SK-N-SH (cell line): ENCODE data around the gene ADCY5. TPM values are rescaled to one million over a fixed set of nuclear protein-coding genes. Genes with fewer than 3 reads are reported as not detected.

ENCODE experiments used
- CTCF ChIA-PET: fragments of 300-600, 350-600 bp; formaldehyde crosslinking; extraction: SDS; loops from one replicate; lab custom pipeline; 2021; lab: Yijun Ruan, JAX
- POLR2A ChIA-PET: fragments of 350-600 bp; sonication (Branson Sonifier 250); formaldehyde crosslinking; extraction: SDS; loops from one replicate; lab custom pipeline; 2020; ENCODE audit warnings: antibody characterized with exemption, inconsistent platforms; lab: Yijun Ruan, JAX
- DNase-seq: peaks from one replicate; pipeline ENCODE4 v3.0.0; 2012
- H2AFZ ChIP-seq: fragments of 200-600 bp; sonication (generic); 2 replicates; pipeline ENCODE4 v1.8.1; 2016; ENCODE audit warnings: antibody characterized with exemption, mild to moderate bottlenecking, low read depth
- H3F3A ChIP-seq: fragments of 200-600 bp; sonication (generic); replicated peaks from 2 replicates; pipeline ENCODE3; 2016; ENCODE audit warnings: antibody characterized with exemption, mild to moderate bottlenecking; ENCODE audit not compliant: insufficient read depth
- H3K27ac ChIP-seq, 2 experiments: fragments of 200-500 bp in 1 of 2; fragments of 200-600 bp in 1 of 2; sonication (Bioruptor generic) in 1 of 2; sonication (generic), shearing (Covaris generic) in 1 of 2; 2 replicates each; pipeline versions ENCODE4 v1.5.1 to v1.6.1; 2014 to 2016; ENCODE audit warnings: low read depth in 2 of 2, inconsistent platforms in 1 of 2, low read length in 1 of 2, mild to moderate bottlenecking in 1 of 2, mixed read lengths in 1 of 2
- H3K27me3 ChIP-seq: fragments of 200-600 bp; sonication (generic), shearing (Covaris generic); 2 replicates; pipeline ENCODE4 v1.6.1; 2016; ENCODE audit warnings: mixed run types; ENCODE audit not compliant: insufficient read depth
- H3K36me3 ChIP-seq, 2 experiments: fragments of 200-500 bp in 1 of 2; fragments of 200-600 bp in 1 of 2; sonication (Bioruptor generic) in 1 of 2; sonication (generic) in 1 of 2; replicated peaks in 1 of 2; 2 replicates each; pipeline versions ENCODE3 to v1.5.1; 2014 to 2016; ENCODE audit warnings: low read length in 1 of 2, mild to moderate bottlenecking in 1 of 2; ENCODE audit not compliant: insufficient read depth in 2 of 2, control insufficient read depth in 1 of 2
- H3K4me1 ChIP-seq, 2 experiments: fragments of 200-500 bp in 1 of 2; fragments of 200-600 bp in 1 of 2; sonication (Bioruptor generic) in 1 of 2; sonication (generic), shearing (Covaris generic) in 1 of 2; 2 replicates each; pipeline versions ENCODE4 v1.5.1 to v1.6.1; 2014 to 2016; ENCODE audit warnings: low read depth in 1 of 2, low read length in 1 of 2, mixed run types in 1 of 2; ENCODE audit not compliant: insufficient read depth in 2 of 2, control insufficient read depth in 1 of 2
- H3K4me2 ChIP-seq: fragments of 200-600 bp; sonication (generic), shearing (Covaris generic); 2 replicates; pipeline ENCODE4 v1.6.1; 2017; ENCODE audit warnings: mixed run types
- H3K4me3 ChIP-seq, 2 experiments: fragments of 200-500 bp in 1 of 2; fragments of 200-600 bp in 1 of 2; sonication (Bioruptor generic) in 1 of 2; sonication (generic), shearing (Covaris generic) in 1 of 2; 2 replicates each; pipeline versions ENCODE4 v1.5.1 to v1.8.1; 2014 to 2016; ENCODE audit warnings: low read depth in 2 of 2, inconsistent platforms in 1 of 2, low read length in 1 of 2, mild to moderate bottlenecking in 1 of 2, mixed read lengths in 1 of 2, moderate library complexity in 1 of 2
- H3K79me2 ChIP-seq: fragments of 200-600 bp; sonication (generic); 2 replicates; pipeline ENCODE4 v1.8.1; 2017; ENCODE audit warnings: mild to moderate bottlenecking; ENCODE audit not compliant: insufficient read depth
- H3K9ac ChIP-seq: fragments of 200-600 bp; sonication (generic); 2 replicates; pipeline ENCODE4 v1.6.1; 2017; ENCODE audit warnings: mixed run types
- H3K9me2 ChIP-seq: fragments of 200-600 bp; sonication (generic); 2 replicates; pipeline ENCODE4 v1.6.1; 2017; ENCODE audit warnings: mixed run types
- H3K9me3 ChIP-seq: fragments of 200-600 bp; sonication (generic); 2 replicates; pipeline ENCODE4 v1.6.1; 2017; ENCODE audit warnings: mixed run types, mild to moderate bottlenecking, moderate library complexity
- H4K20me1 ChIP-seq: fragments of 200-600 bp; sonication (generic); 2 replicates; pipeline ENCODE4 v1.6.1; 2017; ENCODE audit warnings: mild to moderate bottlenecking, mixed run types; ENCODE audit not compliant: insufficient read depth
- EZH2phosphoT487 ChIP-seq: fragments of 200-600 bp; sonication (generic); IDR thresholded peaks from 2 replicates; pipeline ENCODE4 v1.6.1; 2017; ENCODE audit warnings: low read depth, mixed run types, mild to moderate bottlenecking, antibody characterized with exemption, moderate library complexity, borderline replicate concordance
- FOSL2 ChIP-seq: IDR thresholded peaks from 2 replicates; pipeline ENCODE4 v1.4.0; 2012; ENCODE audit warnings: low read depth, mild to moderate bottlenecking, moderate library complexity, borderline replicate concordance
- FOXJ3 ChIP-seq: sonication (generic); formaldehyde crosslinking; IDR thresholded peaks from 2 replicates; pipeline ENCODE4 v1.5.1; 2020; ENCODE audit warnings: mild to moderate bottlenecking, missing genetic modification reagents
- GATA2 ChIP-seq: sonication (generic); formaldehyde crosslinking; IDR thresholded peaks from 2 replicates; pipeline ENCODE4 v1.5.0; 2020; ENCODE audit warnings: mild to moderate bottlenecking, missing genetic modification reagents
- JUND ChIP-seq: IDR thresholded peaks from 2 replicates; pipeline ENCODE4 v1.4.0; 2012
- NFIC ChIP-seq: IDR thresholded peaks from 2 replicates; pipeline ENCODE4 v1.4.0; 2012; ENCODE audit warnings: borderline replicate concordance
- NRF1 ChIP-seq: IDR thresholded peaks from 2 replicates; pipeline ENCODE4 v1.6.1; 2012; ENCODE audit warnings: low read depth, mild to moderate bottlenecking, low read length
- RAD21 ChIP-seq: IDR thresholded peaks from 2 replicates; pipeline ENCODE4 v1.6.1; 2012; ENCODE audit warnings: mild to moderate bottlenecking, low read length
- RCOR1 ChIP-seq: fragments of 150-350 bp; IDR thresholded peaks from 2 replicates; pipeline ENCODE4 v1.6.1; 2017; ENCODE audit warnings: antibody characterized with exemption, low read length
- RFX5 ChIP-seq: IDR thresholded peaks from 2 replicates; pipeline ENCODE4 v1.6.1; 2012; ENCODE audit warnings: mild to moderate bottlenecking, improper control_type of control experiment, low read length
- SIN3A ChIP-seq: IDR thresholded peaks from 2 replicates; pipeline ENCODE4 v1.6.1; 2012; ENCODE audit warnings: low read depth, mild to moderate bottlenecking, low read length, moderate library complexity, borderline replicate concordance
- TEAD4 ChIP-seq: IDR thresholded peaks from 2 replicates; pipeline ENCODE4 v1.4.0; 2012; ENCODE audit warnings: mild to moderate bottlenecking, borderline replicate concordance; ENCODE audit not compliant: insufficient read depth
- YY1 ChIP-seq: IDR thresholded peaks from 2 replicates; pipeline ENCODE4 v1.4.0; 2012; ENCODE audit warnings: low read depth, mild to moderate bottlenecking
- ZBTB33 ChIP-seq: IDR thresholded peaks from 2 replicates; pipeline ENCODE4 v1.4.0; 2012; ENCODE audit warnings: low read depth, borderline replicate concordance
- WGBS: methylation state at CpG from one replicate; pipeline ENCODE4 v1.1.6; 2017; ENCODE audit warnings: low lambda C conversion rate; 5-methylcytosine and 5-hydroxymethylcytosine counted together
- polyA plus RNA-seq, 3 experiments: library from polyadenylated mRNA; depleted of rRNA; stranded (reverse); fragments of >200 nt; gene quantifications; 2 replicates each; pipeline ENCODE4 v1.2.3, GENCODE V29; 2012
- TF ChIP-seq, protein P1 (sequence below): IDR thresholded peaks from 2 replicates; pipeline ENCODE4; 2012
- TF ChIP-seq, protein P2 (sequence below): IDR thresholded peaks from 2 replicates; pipeline ENCODE4 v1.4.0; 2012; ENCODE audit warnings: low read depth
- TF ChIP-seq, protein P3 (sequence below): IDR thresholded peaks from 2 replicates; pipeline ENCODE4 v1.6.1; 2012; ENCODE audit warnings: mild to moderate bottlenecking, low read depth, low read length, moderate library complexity

The ADCY5 gene
- polyA plus RNA-seq, 1 of the 3 experiments (the other 2 are of a cell fraction): 0.21 TPM

- H3K4me1 ChIP-seq: no peaks in the 10 kb centered on the region; a peak in 1 of 4 replicates
- H3K4me2 ChIP-seq: no peak overlapping the region
- H3K36me3 ChIP-seq: no peaks in the 10 kb centered on the region
- no peak overlapping the region for H3K9ac ChIP-seq
- no peak overlapping the region for H3K27ac ChIP-seq
- no peak for TF ChIP-seq YY1
- TF ChIP-seq RFX5: no peak
- TF ChIP-seq ZBTB33: no peak
- TF ChIP-seq, protein P1, sequence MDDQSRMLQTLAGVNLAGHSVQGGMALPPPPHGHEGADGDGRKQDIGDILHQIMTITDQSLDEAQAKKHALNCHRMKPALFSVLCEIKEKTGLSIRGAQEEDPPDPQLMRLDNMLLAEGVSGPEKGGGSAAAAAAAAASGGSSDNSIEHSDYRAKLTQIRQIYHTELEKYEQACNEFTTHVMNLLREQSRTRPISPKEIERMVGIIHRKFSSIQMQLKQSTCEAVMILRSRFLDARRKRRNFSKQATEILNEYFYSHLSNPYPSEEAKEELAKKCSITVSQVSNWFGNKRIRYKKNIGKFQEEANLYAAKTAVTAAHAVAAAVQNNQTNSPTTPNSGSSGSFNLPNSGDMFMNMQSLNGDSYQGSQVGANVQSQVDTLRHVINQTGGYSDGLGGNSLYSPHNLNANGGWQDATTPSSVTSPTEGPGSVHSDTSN: no peak
- no peak for TF ChIP-seq FOSL2
- TF ChIP-seq, protein P2, sequence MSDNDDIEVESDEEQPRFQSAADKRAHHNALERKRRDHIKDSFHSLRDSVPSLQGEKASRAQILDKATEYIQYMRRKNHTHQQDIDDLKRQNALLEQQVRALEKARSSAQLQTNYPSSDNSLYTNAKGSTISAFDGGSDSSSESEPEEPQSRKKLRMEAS: no peak
- no peak for TF ChIP-seq RAD21
- no peak for TF ChIP-seq EZH2phosphoT487
- TF ChIP-seq NRF1: no peak
- TF ChIP-seq SIN3A: no peak
- no peak for TF ChIP-seq GATA2 (CRISPR knock-in tag)
- TF ChIP-seq RCOR1: no peak
- no peak for TF ChIP-seq TEAD4
- ChIA-PET POLR2A (no interaction called here), CTCF (interaction anchor here (1.0 kb wide), 1 partner anchor 10 kb away, joined by 6 read pairs; no protein-coding TSS in a partner anchor)
- H3K27me3 ChIP-seq: 0 out of 2 replicates have a peak, but pooled peaks cover 5% of the 10 kb centered on the region
- no peaks in the 10 kb centered on the region for H3K9me2 ChIP-seq
- DNase-seq: no peak
- peaks cover 2% of the 10 kb centered on the region; the same call in 1 of the 2 replicates for H4K20me1 ChIP-seq
- H3K9me3 ChIP-seq: no peaks in the 10 kb centered on the region
- H3F3A ChIP-seq: no peaks in the 10 kb centered on the region
- no peaks in the 10 kb centered on the region for H3K79me2 ChIP-seq
- WGBS: 80% methylated on average over 12 of the region's 23 CpGs
- no peak overlapping the region for H3K4me3 ChIP-seq
- no peak overlapping the region for H2AFZ ChIP-seq
Observed at GRCh38 chr3:123290962-123291361, 157.9 kb downstream of the ADCY5 start.

GRCh38 chr3:123290107-123290930, 158.6 kb downstream of the ADCY5 start:
- ChIA-PET CTCF (interaction anchor here (1.0 kb wide), 1 partner anchor 9 kb away, joined by 6 read pairs; no protein-coding TSS in a partner anchor), POLR2A (no interaction called here)
- H3K4me2 ChIP-seq: no peak overlapping the region
- H3K27ac ChIP-seq: no peak overlapping the region
- WGBS: 55% methylated on average over 12 of the region's 13 CpGs
- H3K4me1 ChIP-seq: no peaks in the 10 kb centered on the region; a peak in 1 of 4 replicates
- H3K27me3 ChIP-seq: 0 out of 2 replicates have a peak, but pooled peaks cover 5% of the 10 kb centered on the region
- H3F3A ChIP-seq: no peaks in the 10 kb centered on the region
- no peaks in the 10 kb centered on the region for H3K9me2 ChIP-seq
- H3K36me3 ChIP-seq: no peaks in the 10 kb centered on the region
- H2AFZ ChIP-seq: no peak overlapping the region
- H3K79me2 ChIP-seq: no peaks in the 10 kb centered on the region
- peaks cover 4% of the 10 kb centered on the region; the same call in 1 of the 2 replicates for H4K20me1 ChIP-seq
- H3K9ac ChIP-seq: no peak overlapping the region
- no peak overlapping the region for H3K4me3 ChIP-seq
- H3K9me3 ChIP-seq: no peaks in the 10 kb centered on the region
- TF ChIP-seq JUND (no peak), ZBTB33 (no peak), FOXJ3 (CRISPR knock-in tag) (no peak), NFIC (no peak)
- TF ChIP-seq, protein P3, sequence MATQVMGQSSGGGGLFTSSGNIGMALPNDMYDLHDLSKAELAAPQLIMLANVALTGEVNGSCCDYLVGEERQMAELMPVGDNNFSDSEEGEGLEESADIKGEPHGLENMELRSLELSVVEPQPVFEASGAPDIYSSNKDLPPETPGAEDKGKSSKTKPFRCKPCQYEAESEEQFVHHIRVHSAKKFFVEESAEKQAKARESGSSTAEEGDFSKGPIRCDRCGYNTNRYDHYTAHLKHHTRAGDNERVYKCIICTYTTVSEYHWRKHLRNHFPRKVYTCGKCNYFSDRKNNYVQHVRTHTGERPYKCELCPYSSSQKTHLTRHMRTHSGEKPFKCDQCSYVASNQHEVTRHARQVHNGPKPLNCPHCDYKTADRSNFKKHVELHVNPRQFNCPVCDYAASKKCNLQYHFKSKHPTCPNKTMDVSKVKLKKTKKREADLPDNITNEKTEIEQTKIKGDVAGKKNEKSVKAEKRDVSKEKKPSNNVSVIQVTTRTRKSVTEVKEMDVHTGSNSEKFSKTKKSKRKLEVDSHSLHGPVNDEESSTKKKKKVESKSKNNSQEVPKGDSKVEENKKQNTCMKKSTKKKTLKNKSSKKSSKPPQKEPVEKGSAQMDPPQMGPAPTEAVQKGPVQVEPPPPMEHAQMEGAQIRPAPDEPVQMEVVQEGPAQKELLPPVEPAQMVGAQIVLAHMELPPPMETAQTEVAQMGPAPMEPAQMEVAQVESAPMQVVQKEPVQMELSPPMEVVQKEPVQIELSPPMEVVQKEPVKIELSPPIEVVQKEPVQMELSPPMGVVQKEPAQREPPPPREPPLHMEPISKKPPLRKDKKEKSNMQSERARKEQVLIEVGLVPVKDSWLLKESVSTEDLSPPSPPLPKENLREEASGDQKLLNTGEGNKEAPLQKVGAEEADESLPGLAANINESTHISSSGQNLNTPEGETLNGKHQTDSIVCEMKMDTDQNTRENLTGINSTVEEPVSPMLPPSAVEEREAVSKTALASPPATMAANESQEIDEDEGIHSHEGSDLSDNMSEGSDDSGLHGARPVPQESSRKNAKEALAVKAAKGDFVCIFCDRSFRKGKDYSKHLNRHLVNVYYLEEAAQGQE: no peak
- no peak for DNase-seq
